Hematopoietic multipotent progenitor cell treated with erythropoietin and hydrocortisone succinate and interleukin-3 and kit ligand, for 15 days (in vitro differentiated cells): ENCODE data around the gene SMIM1.

ENCODE experiments used
- DNase-seq: peaks from one replicate; pipeline ENCODE4 v3.0.0-alpha.2; 2015; ENCODE audit warnings: low spot score

Gene SMIM1

GRCh38 chr1:3777078-3777547 lies 4.6 kb downstream of the SMIM1 start:
- DNase-seq, result peak; percentile 30

DNA sequence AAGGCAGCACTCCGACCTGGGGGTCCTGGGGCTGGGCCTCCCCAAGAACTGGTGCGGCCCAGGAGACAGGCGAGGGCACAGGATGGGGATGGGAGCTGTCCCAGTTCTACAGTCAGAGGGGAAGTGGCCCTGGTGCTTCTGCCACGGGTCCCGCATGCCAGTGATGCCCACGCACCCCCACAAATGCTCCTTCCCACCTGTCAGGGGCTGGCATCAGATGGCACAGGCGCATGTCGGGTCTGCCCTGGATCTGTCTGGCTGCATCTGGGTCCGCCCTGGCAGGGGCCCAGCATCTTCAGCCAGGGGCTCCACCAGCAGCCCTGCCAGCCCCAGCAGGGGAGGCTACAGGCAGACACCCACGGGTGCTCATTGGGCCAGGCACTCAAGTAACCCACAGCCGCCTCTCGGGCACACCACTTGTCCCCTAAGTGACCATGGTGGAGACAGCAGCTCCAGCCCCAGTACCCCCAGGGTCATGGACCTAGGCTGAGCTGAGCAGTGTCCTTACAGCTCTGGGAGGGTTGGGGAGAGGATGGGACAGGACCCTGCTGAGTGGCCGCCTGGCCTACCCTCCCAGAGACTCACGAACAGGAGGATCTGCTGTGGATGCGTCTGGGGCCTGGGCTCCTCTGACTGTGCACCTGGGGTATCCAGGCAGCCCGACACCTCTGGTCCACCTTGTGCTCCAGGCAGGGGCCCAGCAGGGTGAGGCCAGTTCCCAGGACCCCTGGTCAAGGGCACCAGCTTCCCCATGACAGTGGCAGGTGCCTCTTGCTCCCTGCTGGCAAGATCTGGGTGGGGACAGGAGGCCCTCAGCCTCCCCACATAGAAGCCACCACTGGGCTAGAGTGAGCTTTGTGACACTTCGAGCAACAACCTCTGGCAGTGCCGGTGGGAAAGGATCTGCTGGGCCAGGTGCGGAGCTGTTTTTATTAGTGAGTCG lies 5.4 kb downstream of the SMIM1 start:
- no peak for DNase-seq

- DNase-seq, result no peak
Observed at GRCh38 chr1:3778590-3779264, 6.2 kb downstream of the SMIM1 start.

GRCh38 chr1:3779265-3779911 lies 6.8 kb downstream of the SMIM1 start:
- no peak for DNase-seq

- no peak for DNase-seq
Observed at GRCh38 chr1:3779912-3780416, 7.4 kb downstream of the SMIM1 start.

- DNase-seq, result no peak
Observed at GRCh38 chr1:3780901-3781300, 8.4 kb downstream of the SMIM1 start.

DNA sequence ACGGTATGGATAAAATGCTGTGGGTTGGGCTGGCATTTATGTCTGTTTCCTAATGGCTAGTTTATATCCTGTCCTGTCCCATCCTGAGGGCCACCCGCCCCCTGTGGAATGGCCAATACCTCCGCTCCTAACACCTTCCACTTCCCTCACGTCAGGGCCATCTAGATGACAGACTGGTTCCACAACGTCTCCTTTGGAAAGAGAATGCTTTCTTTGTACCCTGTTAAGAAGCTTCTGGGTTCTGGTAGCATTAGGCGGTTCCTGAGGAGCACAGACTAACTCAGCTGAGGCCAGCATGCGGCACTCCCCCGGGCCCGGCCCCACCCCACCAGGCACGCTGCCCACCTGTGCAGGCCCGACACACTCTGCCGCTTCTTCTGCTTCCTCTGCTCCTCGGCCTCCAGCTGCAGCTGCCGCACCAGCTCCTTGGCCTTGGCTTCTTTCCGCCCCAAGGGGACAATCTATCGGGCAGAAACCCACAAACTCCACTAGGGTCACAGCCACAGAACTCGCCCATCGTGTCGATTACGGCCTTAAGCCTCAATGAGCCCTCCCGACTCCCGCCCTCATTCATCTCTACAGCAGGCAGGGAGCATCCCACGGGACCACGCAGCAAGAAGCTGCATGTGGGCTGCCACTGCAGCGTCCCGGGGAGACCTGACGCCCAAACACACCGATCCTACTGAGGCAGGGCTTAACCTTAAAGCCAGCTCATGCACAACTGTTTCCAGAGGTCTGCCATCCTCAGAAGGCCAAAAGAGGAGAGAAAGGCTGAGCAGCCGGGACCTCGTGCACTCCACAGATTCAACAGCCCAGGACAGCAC lies 11.3 kb downstream of the SMIM1 start:
- DNase-seq, result no peak

DNA sequence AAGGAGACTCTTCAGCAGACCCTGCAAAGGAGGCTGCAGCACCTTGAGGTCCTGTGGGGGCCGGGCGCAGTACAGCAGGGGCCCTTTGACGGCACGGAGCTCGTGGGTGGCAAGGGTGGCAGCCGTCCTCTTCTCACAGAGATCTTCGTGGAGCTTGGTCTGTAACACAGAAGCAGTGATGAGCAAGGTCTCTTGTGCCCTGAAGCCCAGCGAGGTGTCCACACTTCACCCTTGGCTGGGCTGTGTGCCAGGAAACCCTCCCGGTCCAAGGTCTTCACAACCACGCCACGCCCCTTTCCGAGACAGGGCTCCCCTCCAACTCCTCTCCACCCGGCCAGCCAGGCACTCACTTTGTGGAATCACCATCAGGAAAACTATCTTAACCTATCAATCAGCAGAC lies 12.5 kb downstream of the SMIM1 start:
- no peak for DNase-seq

DNA sequence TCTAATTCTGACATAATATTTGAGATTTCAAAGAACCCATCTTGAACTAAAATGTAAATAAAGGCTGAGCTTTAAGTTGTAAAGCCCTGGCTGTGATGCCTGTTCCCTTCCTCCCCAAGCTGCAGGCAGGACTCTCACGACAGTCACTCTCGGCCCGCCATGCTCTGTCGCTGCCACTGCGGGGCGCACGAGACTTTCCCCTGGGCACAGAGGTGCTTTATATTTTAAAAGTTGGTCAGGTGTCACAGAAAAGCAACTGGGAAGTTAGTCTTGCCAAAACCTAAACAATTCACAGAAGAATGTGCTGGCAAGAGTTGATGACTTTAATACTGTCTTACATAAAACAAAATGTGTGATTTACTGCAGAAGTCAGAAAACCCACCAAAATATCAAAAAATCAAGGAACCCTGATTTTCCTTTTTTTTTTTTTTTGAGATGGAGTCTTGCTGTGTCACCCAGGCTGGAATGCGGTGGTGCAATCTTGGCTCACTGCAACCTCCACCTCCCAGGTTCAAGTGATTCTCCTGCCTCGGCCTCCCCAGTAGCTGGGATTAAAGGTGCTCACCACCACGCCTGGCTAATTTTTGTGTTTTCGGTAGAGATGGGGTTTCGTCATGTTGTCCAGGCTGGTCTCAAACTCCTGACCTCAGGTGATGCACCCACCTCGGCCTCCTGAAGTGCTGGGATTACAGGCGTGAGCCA lies 13.1 kb downstream of the SMIM1 start:
- peak; percentile 39 for DNase-seq

DNA sequence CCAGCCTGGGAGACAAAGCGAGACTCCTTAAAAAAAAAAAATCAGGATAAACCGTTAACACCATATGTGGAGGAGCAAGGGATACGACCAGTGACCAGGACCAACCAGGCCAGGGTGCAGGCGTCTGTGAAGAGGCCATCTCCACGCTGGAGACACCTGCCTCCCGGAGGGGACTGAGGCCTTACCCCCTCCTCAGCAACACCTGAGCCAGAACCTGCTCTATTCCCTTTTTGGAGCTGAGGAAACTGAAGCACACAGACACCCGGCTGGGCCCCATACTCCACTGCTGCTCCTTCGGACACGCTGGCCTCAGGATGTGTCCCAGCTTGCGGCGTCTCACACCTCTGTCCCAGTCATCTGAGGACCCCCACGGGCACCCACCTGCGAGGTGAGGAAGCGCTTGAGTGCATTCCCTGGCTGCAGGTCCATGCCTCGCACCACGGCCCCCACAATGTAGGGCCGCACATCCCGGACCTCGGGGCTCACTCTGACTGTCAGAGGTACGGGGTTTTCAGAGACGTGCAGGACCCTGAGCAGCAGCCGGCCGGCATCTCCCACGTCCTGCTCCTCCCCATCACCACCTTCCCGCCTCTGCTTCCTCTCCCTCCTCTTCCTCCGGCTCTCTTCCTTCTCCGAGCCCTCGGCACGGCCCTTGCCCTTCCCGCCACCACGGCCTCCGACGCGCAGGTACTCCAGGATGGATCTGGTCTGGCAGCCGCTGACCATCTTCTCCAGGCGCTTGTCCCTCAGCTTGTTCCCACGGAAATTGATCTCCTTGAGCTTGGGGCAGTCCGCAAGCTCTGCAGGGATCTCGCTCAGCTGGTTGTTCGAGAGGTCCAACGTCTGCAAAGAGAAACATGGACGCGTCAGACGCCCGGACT lies 14.2 kb downstream of the SMIM1 start:
- no peak for DNase-seq

- no peak for DNase-seq
Observed at GRCh38 chr1:3787349-3787715, 14.8 kb downstream of the SMIM1 start.

- no peak for DNase-seq
Observed at GRCh38 chr1:3787745-3788605, 15.4 kb downstream of the SMIM1 start.

DNA sequence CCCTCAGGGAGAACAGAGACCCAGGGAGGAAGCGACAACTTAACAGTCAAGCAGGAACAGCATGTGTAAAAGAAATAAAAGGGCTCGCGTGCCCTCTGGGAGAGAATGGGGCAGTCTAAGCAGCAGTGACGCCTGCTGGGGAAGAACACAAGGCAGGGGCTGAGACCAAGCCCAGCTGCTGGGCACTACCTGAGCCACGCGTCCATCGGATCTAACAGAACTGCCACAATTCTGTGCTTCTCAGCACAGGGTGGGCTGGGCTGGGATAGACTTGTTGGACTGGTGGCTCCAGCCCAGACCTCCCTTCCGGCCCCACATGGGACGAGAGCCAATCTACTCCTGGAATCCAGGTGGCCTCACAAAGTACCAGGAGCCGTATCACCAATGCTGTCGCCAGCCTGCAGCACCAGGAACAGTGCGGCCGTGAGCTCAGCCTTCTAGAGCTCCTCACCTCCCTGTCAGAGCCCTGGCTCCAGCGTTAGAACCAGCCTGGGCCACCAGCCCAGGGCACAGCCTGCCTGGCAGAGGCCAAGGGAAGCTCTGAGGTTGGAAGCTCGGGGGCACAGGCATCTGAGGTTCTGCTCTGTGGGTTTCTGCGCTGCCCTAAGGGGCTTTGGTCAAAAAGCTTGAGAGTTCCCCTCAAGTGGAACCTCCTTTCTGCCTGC lies 16.3 kb downstream of the SMIM1 start:
- DNase-seq, result no peak

GRCh38 chr1:3789421-3790300 lies 17.1 kb downstream of the SMIM1 start:
- no peak for DNase-seq

- no peak for DNase-seq
Observed at GRCh38 chr1:3790500-3790923, 18.0 kb downstream of the SMIM1 start.

DNA sequence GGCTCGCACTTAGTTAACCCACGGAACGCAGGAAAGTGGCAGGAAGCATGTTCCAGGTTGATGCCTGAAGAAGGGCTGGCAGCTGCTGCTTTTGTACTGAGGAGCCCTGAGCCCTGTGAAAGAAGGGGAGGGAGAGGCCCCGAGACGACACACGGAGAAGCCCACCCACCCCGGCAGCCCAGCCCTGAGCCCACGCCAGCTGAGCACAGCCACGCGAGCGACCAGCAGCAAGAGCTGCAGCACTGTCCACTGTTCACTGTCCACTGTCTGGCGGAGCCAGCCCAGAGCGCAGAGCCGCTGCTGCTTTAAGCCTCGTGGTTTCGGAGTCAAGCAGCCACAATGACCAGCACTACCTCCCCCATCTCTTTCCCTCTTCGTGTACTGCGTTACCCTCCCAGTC lies 18.4 kb downstream of the SMIM1 start:
- no peak for DNase-seq

- no peak for DNase-seq
Observed at GRCh38 chr1:3795453-3796214, 23.1 kb downstream of the SMIM1 start.
